Retinal pigment epithelial cell (primary cell): ENCODE data around the gene FAM163B.

Experiments
- DNase-seq: peaks from one replicate; pipeline ENCODE4 v3.0.0-alpha.2; 2010; ENCODE audit warnings: low read depth
- H3K4me3 ChIP-seq: 2 replicates; pipeline ENCODE4 v1.5.1; 2011; ENCODE audit warnings: mild to moderate bottlenecking, low read length, control low read depth, moderate library complexity
- CTCF ChIP-seq: conservative IDR thresholded peaks from 2 replicates; pipeline ENCODE4 v1.5.1; 2011; ENCODE audit warnings: low read depth, low read length, control low read depth, inconsistent platforms

The FAM163B gene

GRCh38 chr9:133528001-133528875 is 81.0 kb downstream of the FAM163B start:
- H3K4me3 ChIP-seq = no peak overlapping the region
- no peak for TF ChIP-seq CTCF
- no peak for DNase-seq

- no peak for DNase-seq
- no peak for TF ChIP-seq CTCF
- no peak overlapping the region for H3K4me3 ChIP-seq
Measured at GRCh38 chr9:133527444-133527920, 81.7 kb downstream of the FAM163B start.
